CD4-positive, CD25-positive, alpha-beta regulatory T cell (primary cell): ENCODE measurements around the gene SKIL. TPM values are rescaled to one million over a fixed set of nuclear protein-coding genes. Genes with fewer than 3 reads are reported as not detected.

Experiments used
- ATAC-seq, 2 donors: fragments of 150-1000 bp; cut with Tn5 transposase; one replicate each; pipeline ENCODE4 v1.10.0; 2021; ENCODE audit warnings: low read depth in 2 of 2, moderate number of reproducible peaks in 2 of 2, moderate library complexity in 1 of 2
- DNase-seq, 3 donors: peaks; one replicate each; pipeline versions ENCODE4 v3.0.0 to v3.0.0-alpha.2; 2012 to 2022; ENCODE audit warnings: mixed read lengths in 1 of 3
- H3K27ac ChIP-seq: one replicate; pipeline ENCODE4 v1.7.0; 2013; ENCODE audit warnings: mild to moderate bottlenecking, low read length; ENCODE audit not compliant: insufficient read depth, poor library complexity, severe bottlenecking
- H3K27me3 ChIP-seq: one replicate; pipeline ENCODE4 v1.7.0; 2013; ENCODE audit warnings: low read length; ENCODE audit not compliant: control insufficient read depth, insufficient read depth
- H3K36me3 ChIP-seq: one replicate; pipeline ENCODE4 v1.7.0; 2013; ENCODE audit warnings: mild to moderate bottlenecking, low read length, moderate library complexity; ENCODE audit not compliant: control insufficient read depth, insufficient read depth
- H3K4me1 ChIP-seq: 2 replicates; pipeline ENCODE4 v1.7.0; 2013; ENCODE audit warnings: mild to moderate bottlenecking, low read length; ENCODE audit not compliant: insufficient read depth, control insufficient read depth, poor library complexity, severe bottlenecking
- H3K4me3 ChIP-seq: one replicate; pipeline ENCODE4 v1.7.0; 2013; ENCODE audit warnings: low read depth, mild to moderate bottlenecking, low read length, moderate library complexity
- H3K9me3 ChIP-seq, 2 experiments: 1 replicate in 1 of 2; 2 replicates in 1 of 2; pipeline ENCODE4 v1.7.0; 2013; ENCODE audit warnings: low read length in 2 of 2, mild to moderate bottlenecking in 1 of 2, moderate library complexity in 1 of 2; ENCODE audit not compliant: control insufficient read depth in 2 of 2
- H3K27ac Mint-ChIP-seq, 3 donors: one replicate each; pipeline ENCODE4 v1.8.0; 2020 to 2022; ENCODE audit warnings: mild to moderate bottlenecking in 3 of 3, mixed read lengths in 3 of 3, moderate library complexity in 2 of 3
- H3K27me3 Mint-ChIP-seq: one replicate; pipeline ENCODE4 v1.8.0; 2022; ENCODE audit warnings: mild to moderate bottlenecking, mixed read lengths
- H3K36me3 Mint-ChIP-seq: one replicate; pipeline ENCODE4 v1.8.0; 2020; ENCODE audit warnings: mixed read lengths
- H3K4me1 Mint-ChIP-seq, 4 donors: one replicate each; pipeline ENCODE4 v1.8.0; 2020 to 2022; ENCODE audit warnings: mixed read lengths in 4 of 4, mild to moderate bottlenecking in 1 of 4
- H3K4me3 Mint-ChIP-seq, 4 donors: one replicate each; pipeline ENCODE4 v1.8.0; 2020 to 2022; ENCODE audit warnings: mild to moderate bottlenecking in 4 of 4, mixed read lengths in 4 of 4, moderate library complexity in 3 of 4
- H3K9me3 Mint-ChIP-seq, 7 donors: one replicate each; pipeline ENCODE4 v1.8.0; 2020 to 2022; ENCODE audit warnings: mixed read lengths in 7 of 7, mild to moderate bottlenecking in 3 of 7, moderate library complexity in 2 of 7
- polyA plus RNA-seq, 4 donors: library from polyadenylated mRNA; unstranded; fragments of 300-500 nt; fragmentation: Illumina TruSeq; gene quantifications; one replicate each; pipeline ENCODE4 v1.2.3, GENCODE V29; 2021
- total RNA-seq: library from RNA; stranded (reverse); gene quantifications from one replicate; pipeline ENCODE4 v1.2.3, GENCODE V29; 2022

SKIL gene
- total and polyA plus RNA-seq, 5 donors from 2014 or later: 2.0 to 50.4 (median 3.8) TPM

DNA sequence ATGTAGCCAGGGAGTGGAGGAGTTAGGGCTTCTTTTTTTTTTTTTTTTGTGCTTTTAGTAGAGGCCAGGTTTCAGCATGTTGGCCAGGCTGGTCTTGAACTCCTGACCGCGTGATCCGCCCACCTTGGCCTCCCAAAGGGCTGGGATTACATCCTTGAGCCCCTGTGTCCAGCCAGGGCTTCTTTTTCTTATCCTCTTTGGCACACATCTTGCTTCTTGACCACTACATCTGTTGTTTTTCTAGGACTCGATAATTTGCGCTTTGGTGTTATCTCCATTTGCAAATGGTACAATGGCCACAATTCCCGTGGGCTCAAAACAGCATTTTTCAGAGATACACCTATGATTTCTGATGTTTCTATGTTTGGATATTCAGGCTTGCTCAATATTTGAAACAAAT is 4.2 kb downstream of the SKIL start:
- Mint-ChIP-seq H3K36me3 (peaks cover 13% of the 10 kb centered on the region), H3K27ac (peak overlapping the region in 1 of 3 donors; percentile 51), H3K4me3 (no peak overlapping the region), H3K27me3 (peaks cover 7% of the 10 kb centered on the region), H3K4me1 (peaks cover 29 to 52% (median 35%) of the 10 kb centered on the region in 4 donors), H3K9me3 (no peaks in the 10 kb centered on the region)
- Histone ChIP-seq H3K36me3 (no peaks in the 10 kb centered on the region), H3K4me1 (peaks cover 14% of the 10 kb centered on the region), H3K27ac (no peak overlapping the region), H3K4me3 (no peak overlapping the region), H3K27me3 (no peaks in the 10 kb centered on the region), H3K9me3 (no peaks in the 10 kb centered on the region)
- no peak for DNase-seq
- no peak for ATAC-seq

DNA sequence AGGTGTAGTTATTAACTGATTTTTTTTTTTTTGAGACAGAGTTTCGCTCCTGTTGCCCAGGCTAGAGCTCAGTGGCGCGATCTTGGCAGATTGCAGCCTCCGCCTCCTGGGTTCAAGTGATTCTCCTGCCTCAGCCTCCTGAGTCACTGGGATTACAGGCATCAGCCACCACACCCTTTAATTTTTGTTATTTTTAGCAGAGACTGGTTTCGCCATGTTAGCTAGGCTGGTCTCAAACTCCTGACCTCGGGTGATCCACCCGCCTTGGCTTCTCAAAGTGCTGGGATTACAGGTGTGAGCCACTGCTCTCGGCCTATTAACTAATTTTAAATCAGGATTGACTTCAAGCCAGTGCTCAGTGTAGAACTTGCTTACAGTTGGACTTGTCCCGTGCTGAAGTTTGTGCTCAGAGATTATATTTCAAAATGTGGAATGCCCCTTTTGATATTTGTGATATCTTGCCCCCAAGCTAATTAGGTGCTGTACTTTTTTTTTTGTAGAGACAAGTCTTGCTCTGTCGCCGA is 6.0 kb downstream of the SKIL start:
- Histone ChIP-seq H3K4me1 (peaks cover 4% of the 10 kb centered on the region), H3K9me3 (no peaks in the 10 kb centered on the region), H3K36me3 (no peaks in the 10 kb centered on the region), H3K4me3 (no peak overlapping the region), H3K27ac (no peak overlapping the region), H3K27me3 (no peaks in the 10 kb centered on the region)
- Mint-ChIP-seq H3K36me3 (peaks cover 13% of the 10 kb centered on the region), H3K4me3 (peak overlapping the region in 1 of 4 donors; percentile 38), H3K27ac (no peak overlapping the region), H3K4me1 (peaks cover 26 to 49% (median 31%) of the 10 kb centered on the region in 4 donors), H3K9me3 (no peaks in the 10 kb centered on the region), H3K27me3 (peaks cover 3% of the 10 kb centered on the region)
- DNase-seq: no peak
- no peak for ATAC-seq

DNA sequence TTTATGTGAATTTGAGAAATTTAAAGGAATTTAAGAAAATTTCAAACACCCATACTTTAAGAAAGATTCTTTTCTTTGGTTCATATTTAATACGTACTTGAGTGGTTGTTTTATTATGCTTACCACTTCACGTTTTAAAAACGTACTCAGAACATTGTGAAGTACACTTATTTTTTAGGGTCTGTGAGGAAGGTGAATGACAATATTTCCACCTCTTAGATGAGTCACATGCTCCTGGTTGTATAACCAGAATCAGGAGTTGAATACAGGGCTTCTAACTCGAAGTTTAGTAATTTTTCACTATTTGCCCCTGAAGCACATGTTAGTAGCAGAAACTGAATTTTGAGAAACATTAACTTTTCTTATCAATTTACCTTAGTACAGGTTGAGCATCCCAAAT is 7.5 kb downstream of the SKIL start:
- Mint-ChIP-seq H3K36me3 (peaks cover 13% of the 10 kb centered on the region), H3K4me1 (peaks cover 15 to 44% (median 28%) of the 10 kb centered on the region in 4 donors)
- H3K4me3 ChIP-seq: no peak overlapping the region

DNA sequence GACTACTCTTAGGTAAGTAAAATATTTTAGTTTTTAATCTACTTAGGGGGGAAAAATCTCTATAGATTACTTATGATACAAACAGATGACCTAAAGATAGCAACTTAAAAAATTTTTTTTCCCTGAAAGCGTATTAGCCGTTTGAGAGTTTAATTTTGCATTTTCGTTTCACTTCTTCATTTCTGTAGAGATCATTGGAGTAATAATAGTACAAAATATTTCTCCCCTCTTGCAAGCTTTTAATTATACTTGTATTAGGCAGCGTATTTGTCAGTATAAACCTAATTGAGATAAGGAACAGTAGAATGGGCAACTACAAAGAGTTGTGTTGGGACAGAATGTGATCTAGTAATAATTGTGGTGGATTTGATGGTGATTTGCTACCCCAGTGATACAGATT is 10.3 kb downstream of the SKIL start:
- H3K36me3 Mint-ChIP-seq: peaks cover 9% of the 10 kb centered on the region
- no peak overlapping the region for H3K4me3 Mint-ChIP-seq
- H3K4me1 Mint-ChIP-seq: peaks cover 21 to 45% (median 30%) of the 10 kb centered on the region in 4 donors
- Histone ChIP-seq H3K27me3 (no peaks in the 10 kb centered on the region), H3K27ac (no peak overlapping the region), H3K9me3 (no peaks in the 10 kb centered on the region), H3K36me3 (no peaks in the 10 kb centered on the region), H3K4me3 (no peak overlapping the region), H3K4me1 (no peaks in the 10 kb centered on the region)
- H3K27ac Mint-ChIP-seq: no peak overlapping the region
- H3K9me3 Mint-ChIP-seq: no peaks in the 10 kb centered on the region
- ATAC-seq: no peak
- H3K27me3 Mint-ChIP-seq: no peaks in the 10 kb centered on the region
- DNase-seq: no peak

More for the DNA sequence above, 7.5 kb downstream of the SKIL start:
- H3K36me3 ChIP-seq: no peaks in the 10 kb centered on the region
- H3K27me3 ChIP-seq: no peaks in the 10 kb centered on the region
- no peak overlapping the region for H3K27ac ChIP-seq
- no peaks in the 10 kb centered on the region for H3K9me3 ChIP-seq
- H3K27ac Mint-ChIP-seq: no peak overlapping the region
- no peak overlapping the region for H3K4me3 Mint-ChIP-seq
- H3K4me1 ChIP-seq: no peaks in the 10 kb centered on the region
- ATAC-seq (no peak), DNase-seq (no peak)
- H3K27me3 Mint-ChIP-seq: no peaks in the 10 kb centered on the region
- no peaks in the 10 kb centered on the region for H3K9me3 Mint-ChIP-seq

DNA sequence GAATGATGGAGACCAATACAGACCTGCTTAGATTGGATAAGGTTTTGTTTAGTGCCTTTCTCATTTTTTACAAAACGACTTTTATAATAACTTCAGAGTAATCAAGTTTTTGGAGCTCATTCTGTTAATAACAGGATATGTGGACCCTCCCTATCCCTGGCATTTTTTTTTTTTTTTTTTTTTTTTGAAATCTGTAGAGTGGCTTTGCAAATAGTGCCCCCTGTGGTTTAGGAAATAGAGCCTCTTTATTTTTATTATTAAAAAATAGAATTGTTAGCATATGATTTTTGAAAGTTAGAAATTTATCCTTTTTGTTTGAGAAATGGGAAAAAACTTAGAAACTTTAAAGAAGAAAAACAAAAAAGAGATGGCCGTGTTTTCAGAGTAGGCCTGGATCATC is 11.4 kb downstream of the SKIL start:
- Mint-ChIP-seq H3K9me3 (no peaks in the 10 kb centered on the region), H3K36me3 (peaks cover 9% of the 10 kb centered on the region), H3K27me3 (no peaks in the 10 kb centered on the region), H3K4me1 (peaks cover 21 to 41% (median 24%) of the 10 kb centered on the region in 4 donors), H3K27ac (no peak overlapping the region), H3K4me3 (no peak overlapping the region)
- DNase-seq: peak in 1 of 3 donors; percentile 18
- no peak for ATAC-seq
- Histone ChIP-seq H3K27ac (no peak overlapping the region), H3K36me3 (no peaks in the 10 kb centered on the region), H3K4me3 (no peak overlapping the region), H3K27me3 (no peaks in the 10 kb centered on the region), H3K4me1 (no peaks in the 10 kb centered on the region), H3K9me3 (no peaks in the 10 kb centered on the region)

DNA sequence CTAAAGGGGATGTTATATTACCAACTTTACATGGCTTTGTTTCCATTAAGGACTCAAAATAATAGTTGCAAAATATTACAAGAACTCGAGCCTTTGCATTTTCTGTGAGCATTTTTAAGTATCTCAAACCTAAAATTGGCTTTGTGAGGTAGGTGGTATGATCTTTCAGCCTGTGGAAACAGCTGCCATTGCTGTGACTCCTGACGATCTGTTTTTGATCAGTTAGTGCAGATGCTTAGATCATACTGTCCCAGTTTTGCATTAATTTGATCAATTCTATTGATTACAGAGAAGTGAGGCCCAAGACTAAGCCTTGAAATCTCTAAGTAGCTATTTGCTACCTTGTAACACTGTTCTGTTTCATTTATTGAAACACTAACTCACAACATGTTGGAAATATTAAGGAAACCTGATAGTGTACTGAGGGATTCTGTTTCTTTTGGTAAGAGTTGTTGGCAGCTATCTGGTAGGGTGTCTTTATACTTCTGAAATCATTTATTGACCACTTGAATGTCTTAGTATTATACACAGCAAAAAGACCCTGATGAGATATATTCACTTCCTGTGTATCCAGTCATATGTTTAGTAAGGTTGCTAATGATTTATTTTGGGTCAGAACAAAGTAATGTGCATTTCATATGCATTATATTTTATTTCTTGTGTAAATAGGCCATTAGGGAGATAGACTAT is 14.8 kb downstream of the SKIL start:
- Mint-ChIP-seq H3K27ac (peak overlapping the region in 1 of 3 donors; percentile 49), H3K36me3 (peaks cover 9% of the 10 kb centered on the region), H3K27me3 (no peaks in the 10 kb centered on the region), H3K4me1 (peaks cover 15 to 33% (median 28%) of the 10 kb centered on the region in 4 donors), H3K9me3 (no peaks in the 10 kb centered on the region), H3K4me3 (no peak overlapping the region)
- DNase-seq: no peak
- no peaks in the 10 kb centered on the region for H3K27me3 ChIP-seq
- ATAC-seq: no peak
- H3K9me3 ChIP-seq: no peaks in the 10 kb centered on the region
- no peaks in the 10 kb centered on the region for H3K36me3 ChIP-seq
- no peak overlapping the region for H3K4me3 ChIP-seq
- H3K4me1 ChIP-seq: no peaks in the 10 kb centered on the region
- H3K27ac ChIP-seq: no peak overlapping the region

DNA sequence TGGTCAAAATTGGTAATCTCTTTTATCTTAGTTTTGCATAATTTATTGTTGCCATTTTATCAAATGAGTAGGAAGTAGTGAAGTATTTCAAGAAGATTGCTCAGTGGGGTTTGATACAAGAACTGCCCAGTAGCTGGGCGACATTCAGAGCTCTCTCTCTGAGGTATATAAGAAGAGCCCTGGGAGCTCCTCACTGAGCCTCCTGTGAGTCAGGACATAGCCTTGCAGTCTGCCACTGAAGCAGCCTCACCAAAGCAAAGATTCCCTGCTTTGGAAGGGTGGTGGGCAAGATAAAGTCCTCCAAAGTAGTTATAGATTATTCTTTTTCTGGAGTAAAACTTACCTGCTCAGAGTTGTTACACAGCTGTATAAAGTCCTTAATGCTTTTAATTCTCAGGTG is 26.1 kb downstream of the SKIL start:
- no peak overlapping the region for H3K4me3 ChIP-seq
- peaks cover 36% of the 10 kb centered on the region for H3K36me3 Mint-ChIP-seq
- H3K4me3 Mint-ChIP-seq: no peak overlapping the region
- H3K4me1 ChIP-seq: no peaks in the 10 kb centered on the region
- peaks cover 10% of the 10 kb centered on the region for H3K36me3 ChIP-seq
- H3K9me3 Mint-ChIP-seq: peaks cover 0 to 2% (median 0%) of the 10 kb centered on the region in 7 donors
- H3K27ac ChIP-seq: no peak overlapping the region
- no peaks in the 10 kb centered on the region for H3K27me3 Mint-ChIP-seq
- H3K4me1 Mint-ChIP-seq: peaks cover 0 to 16% (median 9%) of the 10 kb centered on the region in 4 donors
- no peak for ATAC-seq
- no peak for DNase-seq
- no peaks in the 10 kb centered on the region for H3K27me3 ChIP-seq
- H3K27ac Mint-ChIP-seq: peak overlapping the region in 2 of 3 donors; percentile 8 to 63
- H3K9me3 ChIP-seq: no peaks in the 10 kb centered on the region

DNA sequence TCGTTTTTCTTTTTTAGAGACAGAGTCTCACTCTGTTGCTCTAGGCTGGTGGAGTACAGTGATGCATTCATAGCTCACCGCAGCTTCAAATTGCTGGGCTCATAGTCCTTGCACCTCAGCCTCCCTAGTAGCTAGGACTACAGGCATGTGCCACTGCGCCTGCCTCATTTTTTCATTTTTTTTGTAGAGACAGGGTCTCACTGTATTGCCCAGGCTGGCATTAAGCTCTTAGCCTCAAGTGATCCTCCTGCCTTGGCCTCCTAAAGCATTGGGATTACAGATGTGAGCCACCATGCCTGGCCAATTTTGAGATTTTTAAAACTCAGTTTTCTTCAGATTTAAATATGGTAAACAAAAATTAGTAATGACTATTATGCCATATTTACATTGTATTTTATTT is 29.0 kb downstream of the SKIL start:
- no peaks in the 10 kb centered on the region for H3K27me3 ChIP-seq
- no peaks in the 10 kb centered on the region for H3K4me1 ChIP-seq
- H3K36me3 Mint-ChIP-seq: peaks cover 32% of the 10 kb centered on the region
- H3K27ac ChIP-seq: no peak overlapping the region
- no peak overlapping the region for H3K4me3 Mint-ChIP-seq
- no peaks in the 10 kb centered on the region for H3K27me3 Mint-ChIP-seq
- H3K36me3 ChIP-seq: peaks cover 7% of the 10 kb centered on the region
- peaks cover 0 to 2% (median 0%) of the 10 kb centered on the region in 7 donors for H3K9me3 Mint-ChIP-seq
- ATAC-seq (no peak), DNase-seq (no peak)
- no peak overlapping the region for H3K4me3 ChIP-seq
- no peaks in the 10 kb centered on the region for H3K9me3 ChIP-seq
- peaks cover 0 to 8% (median 7%) of the 10 kb centered on the region in 4 donors for H3K4me1 Mint-ChIP-seq
- H3K27ac Mint-ChIP-seq: no peak overlapping the region
